ENCODE measurements around the gene RNF43.

The RNF43 gene

DNA sequence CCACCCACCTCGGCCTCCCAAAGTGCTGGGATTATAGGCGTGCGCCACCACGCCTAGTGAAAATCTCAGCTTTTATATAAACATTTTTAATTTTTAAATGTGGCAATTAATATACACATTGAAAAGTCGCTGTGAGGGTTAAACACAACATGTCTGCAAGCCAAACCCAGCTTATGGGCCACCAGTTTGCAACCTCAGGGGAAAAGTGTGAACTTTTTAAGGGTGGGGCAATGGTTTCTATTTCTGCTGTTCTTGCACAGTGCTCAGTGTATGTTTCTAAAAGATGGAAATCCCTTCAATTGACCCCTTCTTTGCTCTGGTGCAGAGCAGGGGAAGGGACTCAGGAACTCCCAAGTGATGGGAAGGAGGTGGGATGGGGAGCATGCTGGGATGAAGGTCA is 47.0 kb downstream of the RNF43 start:
- H3K4me3 ChIP-seq (ENCODE audit: low read depth, low read length) = no peak overlapping the region
- no peak for DNase-seq (ENCODE audit: low read depth)
- TF ChIP-seq POLR2A (IDR thresholded peaks at IDR 0.05; ENCODE audit: extremely low read depth, insufficient read length) (no peak), MYC (IDR thresholded peaks at IDR 0.05; ENCODE audit: low read depth, low read length) (no peak)
- TF ChIP-seq, protein P1, sequence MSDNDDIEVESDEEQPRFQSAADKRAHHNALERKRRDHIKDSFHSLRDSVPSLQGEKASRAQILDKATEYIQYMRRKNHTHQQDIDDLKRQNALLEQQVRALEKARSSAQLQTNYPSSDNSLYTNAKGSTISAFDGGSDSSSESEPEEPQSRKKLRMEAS (IDR thresholded peaks at IDR 0.05; ENCODE audit: low read depth, low read length) = no peak
- TF ChIP-seq, protein P2, sequence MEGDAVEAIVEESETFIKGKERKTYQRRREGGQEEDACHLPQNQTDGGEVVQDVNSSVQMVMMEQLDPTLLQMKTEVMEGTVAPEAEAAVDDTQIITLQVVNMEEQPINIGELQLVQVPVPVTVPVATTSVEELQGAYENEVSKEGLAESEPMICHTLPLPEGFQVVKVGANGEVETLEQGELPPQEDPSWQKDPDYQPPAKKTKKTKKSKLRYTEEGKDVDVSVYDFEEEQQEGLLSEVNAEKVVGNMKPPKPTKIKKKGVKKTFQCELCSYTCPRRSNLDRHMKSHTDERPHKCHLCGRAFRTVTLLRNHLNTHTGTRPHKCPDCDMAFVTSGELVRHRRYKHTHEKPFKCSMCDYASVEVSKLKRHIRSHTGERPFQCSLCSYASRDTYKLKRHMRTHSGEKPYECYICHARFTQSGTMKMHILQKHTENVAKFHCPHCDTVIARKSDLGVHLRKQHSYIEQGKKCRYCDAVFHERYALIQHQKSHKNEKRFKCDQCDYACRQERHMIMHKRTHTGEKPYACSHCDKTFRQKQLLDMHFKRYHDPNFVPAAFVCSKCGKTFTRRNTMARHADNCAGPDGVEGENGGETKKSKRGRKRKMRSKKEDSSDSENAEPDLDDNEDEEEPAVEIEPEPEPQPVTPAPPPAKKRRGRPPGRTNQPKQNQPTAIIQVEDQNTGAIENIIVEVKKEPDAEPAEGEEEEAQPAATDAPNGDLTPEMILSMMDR (IDR thresholded peaks at IDR 0.05; ENCODE audit: low read depth, low read length) = no peak

DNA sequence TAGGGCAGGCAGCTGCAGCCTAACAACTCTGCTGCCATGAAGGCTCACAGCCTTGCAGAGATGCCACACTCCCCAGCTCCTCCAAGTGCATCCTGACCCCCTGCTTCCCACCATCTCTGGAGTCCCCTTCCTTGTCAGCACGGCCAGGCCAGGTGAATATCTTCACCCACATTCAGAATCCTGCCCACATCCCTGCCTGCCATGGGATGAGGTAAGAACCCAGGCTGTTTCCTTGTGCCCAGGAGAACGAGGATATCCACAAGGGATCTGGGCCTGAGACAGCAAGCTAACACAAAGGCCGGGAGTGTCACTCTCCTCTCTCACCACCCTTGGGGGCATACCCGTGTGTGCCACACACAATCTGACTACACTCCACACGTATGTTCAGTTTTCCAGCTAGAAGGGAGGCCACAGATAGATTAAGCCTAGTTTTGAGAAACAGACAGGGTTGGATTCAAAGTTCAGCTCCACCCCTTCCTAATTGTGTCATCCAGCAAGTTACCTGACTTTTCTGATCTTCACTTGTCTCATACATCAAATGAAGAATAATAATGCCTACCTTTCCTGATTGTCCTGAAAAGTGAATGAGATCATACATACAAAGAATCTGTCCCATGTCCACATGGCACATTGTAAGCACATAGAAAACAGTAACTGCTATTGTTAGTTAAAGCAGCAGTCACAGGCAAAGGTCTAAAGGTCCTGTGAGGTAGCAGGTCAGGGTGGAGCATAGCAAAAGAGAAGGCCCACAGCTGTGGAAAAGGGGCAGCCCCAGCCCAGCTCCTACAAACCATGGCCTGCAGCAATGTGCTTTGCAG is 47.9 kb downstream of the RNF43 start:
- TF ChIP-seq, protein P2 (IDR thresholded peaks at IDR 0.05; ENCODE audit: low read depth, low read length) = no peak
- TF ChIP-seq MYC (IDR thresholded peaks at IDR 0.05; ENCODE audit: low read depth, low read length) (no peak), POLR2A (IDR thresholded peaks at IDR 0.05; ENCODE audit: extremely low read depth, insufficient read length) (no peak)
- TF ChIP-seq, protein P1 (IDR thresholded peaks at IDR 0.05; ENCODE audit: low read depth, low read length) = no peak

DNA sequence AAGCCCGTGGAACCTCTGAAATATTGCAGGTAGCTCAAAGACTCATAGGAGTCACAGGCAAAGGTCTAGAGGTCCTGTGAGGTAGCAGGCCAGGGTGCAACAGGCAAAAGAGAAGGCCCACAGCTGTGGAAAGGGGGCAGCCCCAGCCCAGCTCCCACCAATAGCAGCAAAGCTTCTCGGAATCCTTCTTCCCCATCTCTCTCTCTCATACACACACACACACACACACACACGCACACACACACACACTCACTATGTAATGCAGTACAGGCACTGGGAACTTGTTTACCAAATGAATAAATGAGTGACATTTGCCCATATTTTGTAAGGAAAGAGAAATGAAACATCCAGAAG is 48.5 kb downstream of the RNF43 start:
- no peak for DNase-seq (ENCODE audit: low read depth)
- H3K4me3 ChIP-seq (ENCODE audit: low read depth, low read length) = no peak overlapping the region
- TF ChIP-seq, protein P1 (IDR thresholded peaks at IDR 0.05; ENCODE audit: low read depth, low read length) = no peak
- no peak for TF ChIP-seq MYC (IDR thresholded peaks at IDR 0.05; ENCODE audit: low read depth, low read length)
- TF ChIP-seq, protein P2 (IDR thresholded peaks at IDR 0.05; ENCODE audit: low read depth, low read length) = no peak
- TF ChIP-seq POLR2A (IDR thresholded peaks at IDR 0.05; ENCODE audit: extremely low read depth, insufficient read length) = no peak

More for the DNA sequence above, 47.9 kb downstream of the RNF43 start:
- H3K4me3 ChIP-seq (ENCODE audit: low read depth, low read length) = no peak overlapping the region
- DNase-seq (ENCODE audit: low read depth) = no peak
